ENCODE measurements around the gene KPNA6.
"Not testable (repeated sequence)": the region's sequence is repeated elsewhere in the genome, so short reads cannot be mapped to it uniquely, and the experiment has no call there.

KPNA6 gene

GRCh38 chr1:32127409-32128198 is 19.7 kb downstream of the KPNA6 start:
- no peak for DNase-seq (ENCODE audit: low read depth)
- TF ChIP-seq, protein P1, sequence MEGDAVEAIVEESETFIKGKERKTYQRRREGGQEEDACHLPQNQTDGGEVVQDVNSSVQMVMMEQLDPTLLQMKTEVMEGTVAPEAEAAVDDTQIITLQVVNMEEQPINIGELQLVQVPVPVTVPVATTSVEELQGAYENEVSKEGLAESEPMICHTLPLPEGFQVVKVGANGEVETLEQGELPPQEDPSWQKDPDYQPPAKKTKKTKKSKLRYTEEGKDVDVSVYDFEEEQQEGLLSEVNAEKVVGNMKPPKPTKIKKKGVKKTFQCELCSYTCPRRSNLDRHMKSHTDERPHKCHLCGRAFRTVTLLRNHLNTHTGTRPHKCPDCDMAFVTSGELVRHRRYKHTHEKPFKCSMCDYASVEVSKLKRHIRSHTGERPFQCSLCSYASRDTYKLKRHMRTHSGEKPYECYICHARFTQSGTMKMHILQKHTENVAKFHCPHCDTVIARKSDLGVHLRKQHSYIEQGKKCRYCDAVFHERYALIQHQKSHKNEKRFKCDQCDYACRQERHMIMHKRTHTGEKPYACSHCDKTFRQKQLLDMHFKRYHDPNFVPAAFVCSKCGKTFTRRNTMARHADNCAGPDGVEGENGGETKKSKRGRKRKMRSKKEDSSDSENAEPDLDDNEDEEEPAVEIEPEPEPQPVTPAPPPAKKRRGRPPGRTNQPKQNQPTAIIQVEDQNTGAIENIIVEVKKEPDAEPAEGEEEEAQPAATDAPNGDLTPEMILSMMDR (IDR thresholded peaks at IDR 0.05; ENCODE audit: low read depth, low read length, missing control alignments) = peak; percentile 8

GRCh38 chr1:32128479-32128878 is 20.6 kb downstream of the KPNA6 start:
- no peak overlapping the region for H3K4me3 ChIP-seq (ENCODE audit: low read depth, low read length)
- TF ChIP-seq, protein P1 (IDR thresholded peaks at IDR 0.05; ENCODE audit: low read depth, low read length, missing control alignments) = no peak
- no peak for DNase-seq (ENCODE audit: low read depth)

More at GRCh38 chr1:32127409-32128198, 19.7 kb downstream of the KPNA6 start:
- H3K4me3 ChIP-seq (ENCODE audit: low read depth, low read length) = no peak overlapping the region

DNA sequence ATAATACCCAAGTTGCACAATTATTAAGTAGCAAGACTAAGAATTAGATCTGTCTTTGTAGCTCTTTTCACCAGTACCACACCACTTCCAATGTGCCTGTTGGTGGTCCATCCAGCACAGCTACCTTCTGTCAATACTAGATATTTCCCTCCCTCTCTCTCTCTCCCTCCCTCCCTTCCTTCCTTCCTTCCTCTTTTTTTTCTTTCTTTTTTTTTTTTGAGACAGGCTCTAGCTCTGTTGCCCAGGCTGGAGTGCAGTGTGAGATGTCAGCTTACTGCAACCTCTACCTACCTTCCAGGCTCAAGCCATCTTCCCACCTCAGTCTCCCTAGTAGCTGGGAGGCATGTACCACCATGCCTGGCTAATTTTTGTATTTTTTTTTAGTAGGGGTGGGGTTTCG is 21.1 kb downstream of the KPNA6 start:
- H3K4me3 ChIP-seq (ENCODE audit: low read depth, low read length) = no peak overlapping the region
- DNase-seq (ENCODE audit: low read depth) = no peak
- TF ChIP-seq, protein P1 (IDR thresholded peaks at IDR 0.05; ENCODE audit: low read depth, low read length, missing control alignments) = no peak

GRCh38 chr1:32133950-32134280 is 26.1 kb downstream of the KPNA6 start:
- not testable (repeated sequence) for H3K4me3 ChIP-seq (ENCODE audit: low read depth, low read length); DNase-seq (ENCODE audit: low read depth)

DNA sequence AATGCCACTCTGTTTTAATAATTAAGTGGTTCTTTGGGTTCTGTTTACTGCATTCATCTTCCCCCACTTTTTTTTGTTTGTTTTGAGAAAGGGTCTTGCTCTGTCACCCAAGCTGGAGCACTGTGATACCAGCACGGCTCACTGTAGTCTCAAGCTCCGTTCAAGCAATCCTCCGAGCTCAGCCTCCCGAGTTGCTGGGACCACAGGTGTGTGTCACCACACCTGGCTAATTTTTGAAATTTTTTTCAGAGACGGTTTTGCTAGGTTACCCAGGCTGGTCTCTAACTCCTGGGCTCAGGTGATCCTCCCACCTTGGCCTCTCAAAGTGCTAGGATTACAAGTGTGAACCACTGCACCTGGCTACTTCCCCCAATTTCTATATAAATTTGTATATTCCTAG is 29.3 kb downstream of the KPNA6 start:
- H3K4me3 ChIP-seq (ENCODE audit: low read depth, low read length) = no peak overlapping the region
- DNase-seq (ENCODE audit: low read depth) = no peak
- TF ChIP-seq, protein P1 (IDR thresholded peaks at IDR 0.05; ENCODE audit: low read depth, low read length, missing control alignments) = no peak

GRCh38 chr1:32138965-32139364 is 31.1 kb downstream of the KPNA6 start:
- no peak for DNase-seq (ENCODE audit: low read depth)
- TF ChIP-seq, protein P1 (IDR thresholded peaks at IDR 0.05; ENCODE audit: low read depth, low read length, missing control alignments) = no peak
- H3K4me3 ChIP-seq (ENCODE audit: low read depth, low read length) = no peak overlapping the region

DNA sequence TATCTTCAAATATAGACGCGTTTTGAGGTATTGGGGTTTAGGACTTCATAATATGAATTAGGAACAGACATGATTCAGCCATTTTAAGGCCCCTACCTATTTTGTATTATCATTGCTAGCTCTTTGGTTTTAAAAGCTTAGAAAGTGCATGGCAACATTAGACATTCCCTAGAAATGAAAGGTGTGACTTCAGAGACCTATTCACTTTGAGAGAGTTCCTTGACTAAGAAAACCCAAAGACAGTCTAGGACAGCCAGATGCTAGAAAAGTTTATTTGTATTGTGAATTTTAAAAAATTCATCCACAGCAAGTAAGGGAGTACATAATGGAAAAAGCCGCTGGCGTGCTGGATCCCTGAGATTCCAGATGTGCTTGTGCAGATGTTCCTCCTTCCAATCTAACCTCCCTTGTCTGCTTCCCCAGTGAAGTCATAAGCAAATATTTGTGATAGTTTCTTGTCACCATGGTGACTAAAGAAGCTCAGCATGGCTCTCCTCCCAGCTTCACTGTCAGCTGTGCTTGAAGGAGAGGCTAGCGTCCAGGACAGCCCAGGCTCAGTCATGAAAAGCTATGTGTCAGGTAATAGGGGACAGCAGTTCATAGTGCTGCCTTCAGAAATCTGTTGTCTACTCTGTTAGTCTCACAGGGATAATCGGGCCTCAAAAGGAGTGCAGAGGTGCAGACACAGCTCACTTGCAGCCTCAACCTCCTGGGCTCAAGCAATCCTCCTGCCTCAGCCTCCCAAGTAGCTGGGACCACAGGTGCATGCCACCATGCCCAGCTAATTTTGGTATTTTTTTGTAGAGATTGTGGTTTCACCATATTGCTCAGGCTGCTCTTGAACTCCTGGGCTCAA is 34.8 kb downstream of the KPNA6 start:
- TF ChIP-seq, protein P1 (IDR thresholded peaks at IDR 0.05; ENCODE audit: low read depth, low read length, missing control alignments) = no peak
- H3K4me3 ChIP-seq (ENCODE audit: low read depth, low read length) = no peak overlapping the region
- no peak for DNase-seq (ENCODE audit: low read depth)

GRCh38 chr1:32143302-32143695 is 35.4 kb downstream of the KPNA6 start:
- not testable (repeated sequence) for H3K4me3 ChIP-seq (ENCODE audit: low read depth, low read length); DNase-seq (ENCODE audit: low read depth)

Measured in GM12864 (cell line).